ENCODE data around the gene GABBR1. TPM values are rescaled to one million over a fixed set of nuclear protein-coding genes. Genes with fewer than 3 reads are reported as not detected.

Gene GABBR1
- total RNA-seq, 2 experiments from 2014 or later, result 12.9 to 37.1 TPM

GRCh38 chr6:29655658-29656057 is 22.7 kb upstream of the GABBR1 start:
- Histone ChIP-seq H3K4me3 (ENCODE audit: low read depth, low read length, poor library complexity, severe bottlenecking) (no peak overlapping the region), H3K27ac (ENCODE audit: low read depth, low read length, poor library complexity, severe bottlenecking) (no peak overlapping the region), H3K4me1 (ENCODE audit: insufficient read depth, low read length, poor library complexity, severe bottlenecking) (no peaks in the 10 kb centered on the region), H4K20me1 (ENCODE audit: insufficient read depth, low read length) (no peaks in the 10 kb centered on the region), H3K9me2 (ENCODE audit: insufficient read depth, low read length) (no peaks in the 10 kb centered on the region), H3K9me3 (ENCODE audit: low read length) (no peaks in the 10 kb centered on the region), H3K79me2 (ENCODE audit: insufficient read depth, low read depth, low read length) (no peaks in the 10 kb centered on the region), H3K36me3 (ENCODE audit: insufficient read depth, low read length) (no peaks in the 10 kb centered on the region), H3K4me2 (ENCODE audit: low read length) (no peak overlapping the region), H2AFZ (ENCODE audit: low read length) (no peak overlapping the region)
- intact Hi-C loops (cut with micrococcal nuclease; ENCODE audit: unreplicated experiment), result no loop called here
- POLR2A ChIA-PET, result no interaction called here
- BruUV-seq (replicated peaks), result no TSS peak
- no peak for DNase-seq (ENCODE audit: low spot score)
- CTCF ChIA-PET (ENCODE audit: unreplicated experiment), result no interaction called here
- no peak for TF ChIP-seq CTCF (conservative IDR thresholded peaks at IDR 0.05; ENCODE audit: low read length)
- TF ChIP-seq EZH2phosphoT487 (IDR thresholded peaks at IDR 0.05; ENCODE audit: borderline replicate concordance, low read depth, low read length), result no peak

GRCh38 chr6:29653452-29654038 is 20.6 kb upstream of the GABBR1 start:
- Histone ChIP-seq H3K36me3 (ENCODE audit: insufficient read depth, low read length) (no peaks in the 10 kb centered on the region), H3K9me2 (ENCODE audit: insufficient read depth, low read length) (no peaks in the 10 kb centered on the region), H3K4me2 (ENCODE audit: low read length) (no peak overlapping the region), H3K4me1 (ENCODE audit: insufficient read depth, low read length, poor library complexity, severe bottlenecking) (peaks cover 10% of the 10 kb centered on the region), H2AFZ (ENCODE audit: low read length) (no peak overlapping the region), H3K27ac (ENCODE audit: low read depth, low read length, poor library complexity, severe bottlenecking) (no peak overlapping the region), H3K4me3 (ENCODE audit: low read depth, low read length, poor library complexity, severe bottlenecking) (no peak overlapping the region), H3K9me3 (ENCODE audit: low read length) (no peaks in the 10 kb centered on the region), H3K79me2 (ENCODE audit: insufficient read depth, low read depth, low read length) (no peaks in the 10 kb centered on the region), H4K20me1 (ENCODE audit: insufficient read depth, low read length) (no peaks in the 10 kb centered on the region)
- CTCF ChIA-PET (ENCODE audit: unreplicated experiment), result interaction anchor here (0.6 to 1.7 kb wide), 4 partner anchors 12 to 1629 kb away, joined by 3 to 6 read pairs (median 3); partner anchors contain the start of gene GABBR1
- peak; percentile 82 for DNase-seq (ENCODE audit: low spot score)
- POLR2A ChIA-PET, result interaction anchor here (0.5 to 1.3 kb wide), 8 partner anchors 10 to 355 kb away, joined by 3 to 8 read pairs (median 4); no protein-coding TSS in a partner anchor
- intact Hi-C loops (cut with micrococcal nuclease; ENCODE audit: unreplicated experiment), result no loop called here
- TF ChIP-seq EZH2phosphoT487 (IDR thresholded peaks at IDR 0.05; ENCODE audit: borderline replicate concordance, low read depth, low read length) (no peak), CTCF (conservative IDR thresholded peaks at IDR 0.05; ENCODE audit: low read length) (peak; percentile 94)
- no TSS peak for BruUV-seq (replicated peaks)

GRCh38 chr6:29652198-29652584 is 19.2 kb upstream of the GABBR1 start:
- H2AFZ ChIP-seq (ENCODE audit: low read length), result no peak overlapping the region
- H3K27ac ChIP-seq (ENCODE audit: low read depth, low read length, poor library complexity, severe bottlenecking), result no peak overlapping the region
- TF ChIP-seq EZH2phosphoT487 (IDR thresholded peaks at IDR 0.05; ENCODE audit: borderline replicate concordance, low read depth, low read length), result no peak
- no peak for TF ChIP-seq CTCF (conservative IDR thresholded peaks at IDR 0.05; ENCODE audit: low read length)
- POLR2A ChIA-PET, result no interaction called here
- no peaks in the 10 kb centered on the region for H3K79me2 ChIP-seq (ENCODE audit: insufficient read depth, low read depth, low read length)
- H3K4me3 ChIP-seq (ENCODE audit: low read depth, low read length, poor library complexity, severe bottlenecking), result no peak overlapping the region
- CTCF ChIA-PET (ENCODE audit: unreplicated experiment), result interaction anchor here (0.5 kb wide), 1 partner anchor 97 kb away, joined by 15 read pairs; no protein-coding TSS in a partner anchor
- DNase-seq (ENCODE audit: low spot score), result no peak
- no peaks in the 10 kb centered on the region for H3K9me3 ChIP-seq (ENCODE audit: low read length)
- H3K36me3 ChIP-seq (ENCODE audit: insufficient read depth, low read length), result no peaks in the 10 kb centered on the region
- peaks cover 10% of the 10 kb centered on the region for H3K4me1 ChIP-seq (ENCODE audit: insufficient read depth, low read length, poor library complexity, severe bottlenecking)
- H4K20me1 ChIP-seq (ENCODE audit: insufficient read depth, low read length), result no peaks in the 10 kb centered on the region
- H3K9me2 ChIP-seq (ENCODE audit: insufficient read depth, low read length), result no peaks in the 10 kb centered on the region
- H3K4me2 ChIP-seq (ENCODE audit: low read length), result no peak overlapping the region
- intact Hi-C loops (cut with micrococcal nuclease; ENCODE audit: unreplicated experiment), result no loop called here
- BruUV-seq (replicated peaks), result no TSS peak
